PC-9 (cell line): ENCODE results near the gene RUNX1.

Source experiments
- EZH2 ChIP-seq: fragments of 200-600 bp; sonication (generic); IDR thresholded peaks from 2 replicates; pipeline ENCODE4 v1.8.0; 2017; ENCODE audit warnings: antibody characterized with exemption, low read depth
- TF ChIP-seq, protein P1 (sequence below): fragments of 200-600 bp; sonication (generic); conservative IDR thresholded peaks from 2 replicates; pipeline ENCODE4 v1.6.1; 2017; ENCODE audit warnings: mixed run types, antibody characterized with exemption, mild to moderate bottlenecking, moderate library complexity

- TF ChIP-seq, protein P1, sequence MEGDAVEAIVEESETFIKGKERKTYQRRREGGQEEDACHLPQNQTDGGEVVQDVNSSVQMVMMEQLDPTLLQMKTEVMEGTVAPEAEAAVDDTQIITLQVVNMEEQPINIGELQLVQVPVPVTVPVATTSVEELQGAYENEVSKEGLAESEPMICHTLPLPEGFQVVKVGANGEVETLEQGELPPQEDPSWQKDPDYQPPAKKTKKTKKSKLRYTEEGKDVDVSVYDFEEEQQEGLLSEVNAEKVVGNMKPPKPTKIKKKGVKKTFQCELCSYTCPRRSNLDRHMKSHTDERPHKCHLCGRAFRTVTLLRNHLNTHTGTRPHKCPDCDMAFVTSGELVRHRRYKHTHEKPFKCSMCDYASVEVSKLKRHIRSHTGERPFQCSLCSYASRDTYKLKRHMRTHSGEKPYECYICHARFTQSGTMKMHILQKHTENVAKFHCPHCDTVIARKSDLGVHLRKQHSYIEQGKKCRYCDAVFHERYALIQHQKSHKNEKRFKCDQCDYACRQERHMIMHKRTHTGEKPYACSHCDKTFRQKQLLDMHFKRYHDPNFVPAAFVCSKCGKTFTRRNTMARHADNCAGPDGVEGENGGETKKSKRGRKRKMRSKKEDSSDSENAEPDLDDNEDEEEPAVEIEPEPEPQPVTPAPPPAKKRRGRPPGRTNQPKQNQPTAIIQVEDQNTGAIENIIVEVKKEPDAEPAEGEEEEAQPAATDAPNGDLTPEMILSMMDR, result no peak
- TF ChIP-seq EZH2, result no peak
Measured at GRCh38 chr21:34809822-34810221, 239.3 kb downstream of the RUNX1 start.
